ENCODE results near the gene TBXAS1.
"Not testable (repeated sequence)": the region's sequence is repeated elsewhere in the genome, so short reads cannot be mapped to it uniquely, and the experiment has no call there.

TBXAS1 gene

GRCh38 chr7:139828446-139828845, 618 bp upstream of the TBXAS1 start:
- no peak for DNase-seq

GRCh38 chr7:139829775-139830117, 682 bp downstream of the TBXAS1 start:
- DNase-seq = no peak

- no peak for DNase-seq
Observed at GRCh38 chr7:139830292-139830691, 1.2 kb downstream of the TBXAS1 start.

GRCh38 chr7:139830782-139831501, 1.9 kb downstream of the TBXAS1 start:
- no peak for DNase-seq

- not testable (repeated sequence) for DNase-seq
Observed at GRCh38 chr7:139835848-139836247, 6.8 kb downstream of the TBXAS1 start.

- not testable (repeated sequence) for DNase-seq
Observed at GRCh38 chr7:139837291-139837690, 8.2 kb downstream of the TBXAS1 start.

GRCh38 chr7:139838276-139838675, 9.2 kb downstream of the TBXAS1 start:
- DNase-seq = no peak

GRCh38 chr7:139838876-139839275, 9.8 kb downstream of the TBXAS1 start:
- no peak for DNase-seq

- no peak for DNase-seq
Observed at GRCh38 chr7:139840776-139841175, 11.7 kb downstream of the TBXAS1 start.

GRCh38 chr7:139842401-139843210, 13.5 kb downstream of the TBXAS1 start:
- no peak for DNase-seq

GRCh38 chr7:139843211-139843537, 14.1 kb downstream of the TBXAS1 start:
- DNase-seq = not testable (repeated sequence)

GRCh38 chr7:139844779-139845442, 15.8 kb downstream of the TBXAS1 start:
- no peak for DNase-seq

GRCh38 chr7:139845443-139845805, 16.4 kb downstream of the TBXAS1 start:
- DNase-seq = no peak

- DNase-seq = no peak
Observed at GRCh38 chr7:139846297-139846696, 17.2 kb downstream of the TBXAS1 start.

- no peak for DNase-seq
Observed at GRCh38 chr7:139848274-139848673, 19.2 kb downstream of the TBXAS1 start.

GRCh38 chr7:139850906-139851305, 21.8 kb downstream of the TBXAS1 start:
- DNase-seq = no peak

- DNase-seq = no peak
Observed at GRCh38 chr7:139851770-139852481, 22.9 kb downstream of the TBXAS1 start.

GRCh38 chr7:139852482-139852845, 23.4 kb downstream of the TBXAS1 start:
- DNase-seq = no peak

- no peak for DNase-seq
Observed at GRCh38 chr7:139853506-139854123, 24.6 kb downstream of the TBXAS1 start.

GRCh38 chr7:139854124-139854511, 25.1 kb downstream of the TBXAS1 start:
- no peak for DNase-seq

GRCh38 chr7:139854803-139855497, 25.9 kb downstream of the TBXAS1 start:
- DNase-seq = no peak

GRCh38 chr7:139855498-139856270, 26.6 kb downstream of the TBXAS1 start:
- no peak for DNase-seq

All from activated T-cell treated with anti-CD3 and anti-CD28 coated beads for 4 hours (primary cell).